GM23338 (cell line): ENCODE results near the gene KBTBD4.

Experiments used
- EZH2 ChIP-seq: fragments of 200-600 bp; sonication (generic); IDR thresholded peaks from one replicate; pipeline ENCODE4 v1.8.0; 2017; ENCODE audit warnings: antibody characterized with exemption, mild to moderate bottlenecking, low read depth; ENCODE audit not compliant: unreplicated experiment
- EZH2phosphoT487 ChIP-seq: fragments of 200-600 bp; sonication (generic); IDR thresholded peaks from one replicate; pipeline ENCODE4 v1.8.1; 2018; ENCODE audit warnings: antibody characterized with exemption; ENCODE audit not compliant: unreplicated experiment
- JUNB ChIP-seq: IDR thresholded peaks from one replicate; pipeline ENCODE4 v1.6.1; 2016; ENCODE audit warnings: antibody characterized with exemption; ENCODE audit not compliant: unreplicated experiment
- POLR2AphosphoS5 ChIP-seq: IDR thresholded peaks from 2 replicates; pipeline ENCODE4 v1.6.1; 2016; ENCODE audit warnings: antibody characterized with exemption, low read depth
- ZNF114 ChIP-seq: fragments of 250-450 bp; sonication (Bioruptor Pico); IDR thresholded peaks from 2 replicates; pipeline ENCODE4 v1.5.0; 2020; ENCODE audit warnings: mild to moderate bottlenecking, moderate library complexity
- TF ChIP-seq, protein P1 (sequence below): IDR thresholded peaks from one replicate; pipeline ENCODE4 v1.6.1; 2018; ENCODE audit warnings: antibody characterized with exemption; ENCODE audit not compliant: unreplicated experiment
- TF ChIP-seq, protein P2 (sequence below), 2 experiments: fragments of 200-600 bp in 1 of 2; sonication (generic) in 1 of 2; conservative IDR thresholded peaks; 2 replicates each; pipeline versions ENCODE4 v1.5.1 to v1.6.1; 2016 to 2017; ENCODE audit warnings: antibody characterized with exemption in 2 of 2, low read depth in 2 of 2, mild to moderate bottlenecking in 2 of 2, moderate library complexity in 1 of 2
- TF ChIP-seq, protein P3 (sequence below): IDR thresholded peaks from 2 replicates; pipeline ENCODE4 v1.6.1; 2016; ENCODE audit warnings: antibody characterized with exemption

DNA sequence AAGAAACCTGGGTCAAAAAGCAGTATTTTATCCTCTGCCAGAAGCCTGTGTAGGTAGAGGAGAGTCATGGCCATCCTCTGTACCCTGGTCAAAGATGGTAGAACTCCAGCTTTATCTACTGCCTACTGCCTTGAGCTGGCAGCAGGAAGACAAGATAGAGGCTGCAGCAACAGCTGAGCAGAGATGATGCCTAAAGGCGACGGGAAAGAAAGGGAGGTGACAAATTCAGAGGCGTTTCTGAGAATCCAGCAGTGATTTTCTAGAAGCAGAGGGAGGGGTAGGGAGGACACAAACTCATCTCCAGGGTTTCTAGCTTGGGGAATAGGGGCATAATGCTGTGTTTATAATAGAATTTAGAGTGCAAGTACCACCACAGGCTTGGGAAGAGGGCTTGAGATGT, 30.9 kb upstream of the KBTBD4 start:
- TF ChIP-seq, protein P1, sequence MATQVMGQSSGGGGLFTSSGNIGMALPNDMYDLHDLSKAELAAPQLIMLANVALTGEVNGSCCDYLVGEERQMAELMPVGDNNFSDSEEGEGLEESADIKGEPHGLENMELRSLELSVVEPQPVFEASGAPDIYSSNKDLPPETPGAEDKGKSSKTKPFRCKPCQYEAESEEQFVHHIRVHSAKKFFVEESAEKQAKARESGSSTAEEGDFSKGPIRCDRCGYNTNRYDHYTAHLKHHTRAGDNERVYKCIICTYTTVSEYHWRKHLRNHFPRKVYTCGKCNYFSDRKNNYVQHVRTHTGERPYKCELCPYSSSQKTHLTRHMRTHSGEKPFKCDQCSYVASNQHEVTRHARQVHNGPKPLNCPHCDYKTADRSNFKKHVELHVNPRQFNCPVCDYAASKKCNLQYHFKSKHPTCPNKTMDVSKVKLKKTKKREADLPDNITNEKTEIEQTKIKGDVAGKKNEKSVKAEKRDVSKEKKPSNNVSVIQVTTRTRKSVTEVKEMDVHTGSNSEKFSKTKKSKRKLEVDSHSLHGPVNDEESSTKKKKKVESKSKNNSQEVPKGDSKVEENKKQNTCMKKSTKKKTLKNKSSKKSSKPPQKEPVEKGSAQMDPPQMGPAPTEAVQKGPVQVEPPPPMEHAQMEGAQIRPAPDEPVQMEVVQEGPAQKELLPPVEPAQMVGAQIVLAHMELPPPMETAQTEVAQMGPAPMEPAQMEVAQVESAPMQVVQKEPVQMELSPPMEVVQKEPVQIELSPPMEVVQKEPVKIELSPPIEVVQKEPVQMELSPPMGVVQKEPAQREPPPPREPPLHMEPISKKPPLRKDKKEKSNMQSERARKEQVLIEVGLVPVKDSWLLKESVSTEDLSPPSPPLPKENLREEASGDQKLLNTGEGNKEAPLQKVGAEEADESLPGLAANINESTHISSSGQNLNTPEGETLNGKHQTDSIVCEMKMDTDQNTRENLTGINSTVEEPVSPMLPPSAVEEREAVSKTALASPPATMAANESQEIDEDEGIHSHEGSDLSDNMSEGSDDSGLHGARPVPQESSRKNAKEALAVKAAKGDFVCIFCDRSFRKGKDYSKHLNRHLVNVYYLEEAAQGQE = no peak
- TF ChIP-seq, protein P2, sequence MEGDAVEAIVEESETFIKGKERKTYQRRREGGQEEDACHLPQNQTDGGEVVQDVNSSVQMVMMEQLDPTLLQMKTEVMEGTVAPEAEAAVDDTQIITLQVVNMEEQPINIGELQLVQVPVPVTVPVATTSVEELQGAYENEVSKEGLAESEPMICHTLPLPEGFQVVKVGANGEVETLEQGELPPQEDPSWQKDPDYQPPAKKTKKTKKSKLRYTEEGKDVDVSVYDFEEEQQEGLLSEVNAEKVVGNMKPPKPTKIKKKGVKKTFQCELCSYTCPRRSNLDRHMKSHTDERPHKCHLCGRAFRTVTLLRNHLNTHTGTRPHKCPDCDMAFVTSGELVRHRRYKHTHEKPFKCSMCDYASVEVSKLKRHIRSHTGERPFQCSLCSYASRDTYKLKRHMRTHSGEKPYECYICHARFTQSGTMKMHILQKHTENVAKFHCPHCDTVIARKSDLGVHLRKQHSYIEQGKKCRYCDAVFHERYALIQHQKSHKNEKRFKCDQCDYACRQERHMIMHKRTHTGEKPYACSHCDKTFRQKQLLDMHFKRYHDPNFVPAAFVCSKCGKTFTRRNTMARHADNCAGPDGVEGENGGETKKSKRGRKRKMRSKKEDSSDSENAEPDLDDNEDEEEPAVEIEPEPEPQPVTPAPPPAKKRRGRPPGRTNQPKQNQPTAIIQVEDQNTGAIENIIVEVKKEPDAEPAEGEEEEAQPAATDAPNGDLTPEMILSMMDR (conservative IDR thresholded peaks at IDR 0.05; ENCODE audit: low read depth in 2 of 2) = no peak
- TF ChIP-seq POLR2AphosphoS5 (no peak), EZH2 (no peak), EZH2phosphoT487 (no peak), ZNF114 (CRISPR knock-in tag) (no peak), JUNB (no peak)
- TF ChIP-seq, protein P3, sequence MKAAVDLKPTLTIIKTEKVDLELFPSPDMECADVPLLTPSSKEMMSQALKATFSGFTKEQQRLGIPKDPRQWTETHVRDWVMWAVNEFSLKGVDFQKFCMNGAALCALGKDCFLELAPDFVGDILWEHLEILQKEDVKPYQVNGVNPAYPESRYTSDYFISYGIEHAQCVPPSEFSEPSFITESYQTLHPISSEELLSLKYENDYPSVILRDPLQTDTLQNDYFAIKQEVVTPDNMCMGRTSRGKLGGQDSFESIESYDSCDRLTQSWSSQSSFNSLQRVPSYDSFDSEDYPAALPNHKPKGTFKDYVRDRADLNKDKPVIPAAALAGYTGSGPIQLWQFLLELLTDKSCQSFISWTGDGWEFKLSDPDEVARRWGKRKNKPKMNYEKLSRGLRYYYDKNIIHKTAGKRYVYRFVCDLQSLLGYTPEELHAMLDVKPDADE = no peak
